T-helper 1 cell (primary cell): ENCODE measurements around the gene CCDC116.

Experiments
- DNase-seq, 5 donors: peaks; one replicate each; pipeline ENCODE4 v3.0.0-alpha.2; 2012 to 2020

Gene CCDC116

GRCh38 chr22:21682385-21683175 is 50.0 kb downstream of the CCDC116 start:
- no peak for DNase-seq

GRCh38 chr22:21683401-21683811 is 50.8 kb downstream of the CCDC116 start:
- DNase-seq: no peak

GRCh38 chr22:21684492-21685163 is 52.1 kb downstream of the CCDC116 start:
- DNase-seq: no peak

GRCh38 chr22:21685164-21685513 is 52.6 kb downstream of the CCDC116 start:
- no peak for DNase-seq

- DNase-seq: no peak
Observed at GRCh38 chr22:21686193-21686608, 53.6 kb downstream of the CCDC116 start.
